IMR-90 (cell line): ENCODE results near the gene MAP1LC3B. TPM values are rescaled to one million over a fixed set of nuclear protein-coding genes. Genes with fewer than 3 reads are reported as not detected.

Experiments used
- ATAC-seq: fragments of 200-7000 bp; cut with Tn5 transposase; 2 replicates; pipeline ENCODE4 v1.9.1; 2020; ENCODE audit warnings: low read depth, mild to moderate bottlenecking, moderate library complexity
- BruUV-seq: library from RNA; stranded (reverse); fragments of 400-500 nt; replicated peaks from 2 replicates; lab custom pipeline; 2021; lab: Mats Ljungman, UMichigan
- CTCF ChIA-PET: fragments of 300-600 bp; formaldehyde crosslinking; extraction: SDS; loops from one replicate; lab custom pipeline; 2021; ENCODE audit warnings: antibody characterized with exemption; lab: Yijun Ruan, JAX
- POLR2A ChIA-PET: fragments of 300-600 bp; sonication (Branson Sonifier 250); formaldehyde crosslinking; loops from one replicate; lab custom pipeline; 2022; ENCODE audit warnings: antibody characterized with exemption; ENCODE audit not compliant: unreplicated experiment; lab: Charles Lee
- DNase-seq: peaks from one replicate; pipeline ENCODE4 v3.0.0; 2013
- H2AFZ ChIP-seq: replicated peaks from 2 replicates; pipeline ENCODE3; 2013; ENCODE audit warnings: low read length, mild to moderate bottlenecking; ENCODE audit not compliant: poor library complexity
- H2AK5ac ChIP-seq: 2 replicates; pipeline ENCODE4 v1.6.1; 2013; ENCODE audit warnings: low read depth, low read length, inconsistent platforms
- H2AK9ac ChIP-seq: replicated peaks from 2 replicates; pipeline ENCODE3; 2013; ENCODE audit warnings: mild to moderate bottlenecking, low read depth, low read length, moderate library complexity; ENCODE audit not compliant: poor library complexity
- H2BK120ac ChIP-seq: 2 replicates; pipeline ENCODE4 v1.6.1; 2013; ENCODE audit warnings: low read depth, low read length, inconsistent platforms
- H2BK15ac ChIP-seq: 3 replicates; pipeline ENCODE4 v1.6.1; 2013; ENCODE audit warnings: low read depth, low read length, inconsistent platforms
- H2BK20ac ChIP-seq: 2 replicates; pipeline ENCODE4 v1.6.1; 2013; ENCODE audit warnings: low read depth, mild to moderate bottlenecking, inconsistent platforms, low read length, moderate library complexity
- H2BK5ac ChIP-seq: 2 replicates; pipeline ENCODE4 v1.6.1; 2013; ENCODE audit warnings: mild to moderate bottlenecking, low read depth, low read length, inconsistent platforms; ENCODE audit not compliant: poor library complexity, severe bottlenecking
- H3K14ac ChIP-seq: replicated peaks from 2 replicates; pipeline ENCODE4 v1.6.1; 2013; ENCODE audit warnings: low read depth, low read length, inconsistent platforms
- H3K18ac ChIP-seq: 2 replicates; pipeline ENCODE4 v1.6.1; 2013; ENCODE audit warnings: low read depth, low read length, control low read depth
- H3K23ac ChIP-seq: 2 replicates; pipeline ENCODE4 v1.6.1; 2013; ENCODE audit warnings: low read depth, low read length, inconsistent platforms
- H3K27ac ChIP-seq: 2 replicates; pipeline ENCODE4 v1.5.1; 2013; ENCODE audit warnings: mild to moderate bottlenecking, control low read depth, low read length; ENCODE audit not compliant: insufficient read depth
- H3K27me3 ChIP-seq: 2 replicates; pipeline ENCODE4 v1.6.1; 2013; ENCODE audit warnings: low read length; ENCODE audit not compliant: control insufficient read depth, insufficient read depth
- H3K36me3 ChIP-seq: 2 replicates; pipeline ENCODE4 v1.6.1; 2013; ENCODE audit warnings: low read length, mixed read lengths; ENCODE audit not compliant: control insufficient read depth, insufficient read depth
- H3K4ac ChIP-seq: 2 replicates; pipeline ENCODE4 v1.6.1; 2013; ENCODE audit warnings: low read depth, low read length, inconsistent platforms
- H3K4me1 ChIP-seq: 2 replicates; pipeline ENCODE4 v1.6.1; 2013; ENCODE audit warnings: low read length, mixed read lengths; ENCODE audit not compliant: control insufficient read depth, insufficient read depth
- H3K4me2 ChIP-seq: 2 replicates; pipeline ENCODE4 v1.6.1; 2013; ENCODE audit warnings: low read depth, mild to moderate bottlenecking, control low read depth, low read length, moderate library complexity
- H3K4me3 ChIP-seq: 2 replicates; pipeline ENCODE4 v1.5.1; 2013; ENCODE audit warnings: low read depth, mild to moderate bottlenecking, control low read depth, low read length, moderate library complexity; ENCODE audit not compliant: insufficient read depth
- H3K56ac ChIP-seq: 2 replicates; pipeline ENCODE4 v1.6.1; 2013; ENCODE audit warnings: low read length, inconsistent platforms; ENCODE audit not compliant: insufficient read depth; ENCODE audit errors: extremely low read depth
- H3K79me1 ChIP-seq, 2 experiments: 2 replicates each; pipeline ENCODE4 v1.6.1; 2013; ENCODE audit warnings: low read length in 2 of 2, inconsistent platforms in 1 of 2, low read depth in 1 of 2
- H3K9ac ChIP-seq: 2 replicates; pipeline ENCODE4 v1.6.1; 2013; ENCODE audit warnings: low read depth, low read length, control low read depth
- H3K9me1 ChIP-seq: 2 replicates; pipeline ENCODE4 v1.6.1; 2013; ENCODE audit warnings: low read length, inconsistent platforms; ENCODE audit not compliant: insufficient read depth
- H3K9me3 ChIP-seq: 2 replicates; pipeline ENCODE4 v1.6.1; 2013; ENCODE audit warnings: low read length; ENCODE audit not compliant: control insufficient read depth, insufficient read depth
- H4K20me1 ChIP-seq: 2 replicates; pipeline ENCODE4 v1.6.1; 2013; ENCODE audit warnings: low read length, inconsistent platforms; ENCODE audit not compliant: insufficient read depth
- H4K5ac ChIP-seq: 2 replicates; pipeline ENCODE4 v1.6.1; 2013; ENCODE audit warnings: mild to moderate bottlenecking, low read depth, low read length, control low read depth
- H4K8ac ChIP-seq, 2 experiments: 2 replicates each; pipeline ENCODE4 v1.6.1; 2013; ENCODE audit warnings: low read depth in 2 of 2, low read length in 2 of 2, control low read depth in 1 of 2, inconsistent platforms in 1 of 2
- H4K91ac ChIP-seq: 2 replicates; pipeline ENCODE4 v1.6.1; 2013; ENCODE audit warnings: low read depth, low read length, inconsistent platforms; ENCODE audit not compliant: insufficient read depth
- CEBPB ChIP-seq: IDR thresholded peaks from 2 replicates; pipeline ENCODE4 v1.6.1; 2012; ENCODE audit warnings: low read depth, low read length, improper control_type of control experiment
- CHD1 ChIP-seq: IDR thresholded peaks from 2 replicates; pipeline ENCODE4 v1.6.1; 2012; ENCODE audit warnings: low read depth, low read length, improper control_type of control experiment
- CTCF ChIP-seq: conservative IDR thresholded peaks from 2 replicates; pipeline ENCODE4 v1.5.1; 2012; ENCODE audit warnings: mild to moderate bottlenecking, low read depth, low read length, improper control_type of control experiment
- FOS ChIP-seq: fragments of 150-350 bp; IDR thresholded peaks from 2 replicates; pipeline ENCODE4 v1.6.1; 2016; ENCODE audit warnings: low read depth, low read length
- MAFK ChIP-seq: IDR thresholded peaks from 2 replicates; pipeline ENCODE4 v1.6.1; 2012; ENCODE audit warnings: low read depth, low read length, improper control_type of control experiment
- NFE2L2 ChIP-seq: fragments of 150-350 bp; IDR thresholded peaks from 2 replicates; pipeline ENCODE4 v1.6.1; 2016; ENCODE audit warnings: low read depth, mild to moderate bottlenecking, low read length
- RAD21 ChIP-seq: IDR thresholded peaks from 2 replicates; pipeline ENCODE4 v1.6.1; 2012; ENCODE audit warnings: low read length, improper control_type of control experiment
- SMC3 ChIP-seq: fragments of 150-350 bp; IDR thresholded peaks from 2 replicates; pipeline ENCODE4 v1.6.1; 2016; ENCODE audit warnings: low read depth, mild to moderate bottlenecking, antibody characterized with exemption, low read length, moderate library complexity
- USF2 ChIP-seq: fragments of 150-350 bp; IDR thresholded peaks from 2 replicates; pipeline ENCODE4 v1.6.1; 2017; ENCODE audit warnings: mild to moderate bottlenecking, antibody characterized with exemption, low read length, low read depth
- WGBS, 2 experiments: methylation state at CpG; one replicate each; pipeline versions ENCODE4 v1.1.5 to v1.1.7; 2013; ENCODE audit warnings: missing lambda C conversion rate in 2 of 2; ENCODE audit not compliant: insufficient read length in 1 of 2; ENCODE audit errors: extremely low coverage in 2 of 2; 5-methylcytosine and 5-hydroxymethylcytosine counted together
- dilution Hi-C: fragments of 300-500 bp; cut with HindIII; formaldehyde crosslinking; loops from one replicate; pipeline ENCODE4 v1.14.3; 2018; ENCODE audit warnings: low sequenced_read_pairs; ENCODE audit not compliant: unreplicated experiment
- in situ Hi-C: fragments of 300-500 bp; cut with MboI; formaldehyde crosslinking; loops from 3 replicates; pipeline ENCODE4 v1.14.3; 2019; ENCODE audit warnings: low sequenced_read_pairs, inconsistent platforms, mixed read lengths
- intact Hi-C: fragments of 100-400 bp; cut with micrococcal nuclease; formaldehyde crosslinking; loops from 2 replicates; pipeline ENCODE4 v1.10.0; 2022
- polyA plus RNA-seq, 3 experiments: library from polyadenylated mRNA; depleted of rRNA; stranded (reverse); fragments of >200 nt; gene quantifications; 2 replicates each; pipeline ENCODE4 v1.2.3, GENCODE V29; 2012; ENCODE audit warnings: low replicate concordance in 1 of 3
- total RNA-seq: library from RNA; depleted of rRNA; stranded (reverse); fragments of >200 nt; gene quantifications from 2 replicates; pipeline ENCODE4 v1.2.3, GENCODE V29; 2012

MAP1LC3B gene
- total and polyA plus RNA-seq, 2 of the 4 experiments (the other 2 are of a cell fraction), result 23.5 to 57.7 TPM

GRCh38 chr16:87420026-87421002 is 28.2 kb downstream of the MAP1LC3B start:
- H2BK15ac ChIP-seq, result no peak overlapping the region
- H3K27me3 ChIP-seq, result no peaks in the 10 kb centered on the region
- H3K79me1 ChIP-seq, result peaks cover 0 to 25% of the 10 kb centered on the region in 2 experiments; a peak in 3 of 4 replicates
- no peak overlapping the region for H4K91ac ChIP-seq
- H4K8ac ChIP-seq, result no peak overlapping the region
- WGBS, 2 experiments, result 97% methylated on average over 11 of the region's 25 CpGs; no CpG with 5 or more reads in 1 of the 2 experiments
- H3K56ac ChIP-seq, result no peak overlapping the region
- no peak overlapping the region for H3K4me2 ChIP-seq
- TF ChIP-seq USF2 (no peak), CHD1 (no peak), FOS (no peak), CTCF (no peak; the same call in 1 of the 2 replicates), NFE2L2 (no peak), RAD21 (no peak), SMC3 (no peak), MAFK (no peak), CEBPB (no peak)
- H3K23ac ChIP-seq, result no peak overlapping the region
- no peak overlapping the region for H2AFZ ChIP-seq
- peaks cover 23% of the 10 kb centered on the region for H4K20me1 ChIP-seq
- POLR2A ChIA-PET, result no interaction called here
- no peaks in the 10 kb centered on the region for H3K9me3 ChIP-seq
- H3K4me3 ChIP-seq, result no peak overlapping the region
- dilution Hi-C loops, result no loop called here
- no peak overlapping the region for H4K5ac ChIP-seq
- no peak overlapping the region for H3K4ac ChIP-seq
- H3K4me1 ChIP-seq, result no peaks in the 10 kb centered on the region
- no peak overlapping the region for H3K27ac ChIP-seq
- H2BK120ac ChIP-seq, result no peak overlapping the region
- no peaks in the 10 kb centered on the region; the same call in 1 of the 2 replicates for H3K9me1 ChIP-seq
- DNase-seq (no peak), ATAC-seq (no peak)
- no peak overlapping the region for H2BK20ac ChIP-seq
- H2AK9ac ChIP-seq, result no peak overlapping the region
- H3K36me3 ChIP-seq, result peaks cover 51% of the 10 kb centered on the region
- no peak overlapping the region for H2BK5ac ChIP-seq
- H2AK5ac ChIP-seq, result no peak overlapping the region
- no TSS peak for BruUV-seq
- H3K18ac ChIP-seq, result no peak overlapping the region
- intact Hi-C loops, result no loop called here
- H3K14ac ChIP-seq, result no peak overlapping the region
- H3K9ac ChIP-seq, result no peak overlapping the region
- in situ Hi-C loops, result loop anchor here (10.0 to 25.0 kb wide), 2 partner anchors 154 to 342 kb away; partner anchors contain the start of gene KLHDC4
- CTCF ChIA-PET, result no interaction called here
